Activated T-cell treated with anti-CD3 and anti-CD28 coated beads, Interleukin-2, amount 50 U/mL, for 24 hours (primary cell): Measurements from ENCODE around the gene C1QTNF12.

Experiments used
- DNase-seq: peaks from one replicate; pipeline ENCODE4 v3.0.0-alpha.2; 2020
- H3K27ac Mint-ChIP-seq: 2 replicates; pipeline ENCODE4 v1.8.0; 2020; ENCODE audit warnings: mild to moderate bottlenecking, mixed read lengths
- H3K27me3 Mint-ChIP-seq: 2 replicates; pipeline ENCODE4 v1.8.0; 2020; ENCODE audit warnings: mixed read lengths
- H3K36me3 Mint-ChIP-seq: 2 replicates; pipeline ENCODE4 v1.8.0; 2020; ENCODE audit warnings: low read depth, mixed read lengths
- H3K4me1 Mint-ChIP-seq: 2 replicates; pipeline ENCODE4 v1.8.0; 2020; ENCODE audit warnings: low read depth, mixed read lengths
- H3K4me3 Mint-ChIP-seq: 2 replicates; pipeline ENCODE4 v1.8.0; 2020; ENCODE audit warnings: mild to moderate bottlenecking, moderate library complexity, mixed read lengths
- H3K9me3 Mint-ChIP-seq: 2 replicates; pipeline ENCODE4 v1.8.0; 2020; ENCODE audit warnings: mixed read lengths

C1QTNF12 gene

DNA sequence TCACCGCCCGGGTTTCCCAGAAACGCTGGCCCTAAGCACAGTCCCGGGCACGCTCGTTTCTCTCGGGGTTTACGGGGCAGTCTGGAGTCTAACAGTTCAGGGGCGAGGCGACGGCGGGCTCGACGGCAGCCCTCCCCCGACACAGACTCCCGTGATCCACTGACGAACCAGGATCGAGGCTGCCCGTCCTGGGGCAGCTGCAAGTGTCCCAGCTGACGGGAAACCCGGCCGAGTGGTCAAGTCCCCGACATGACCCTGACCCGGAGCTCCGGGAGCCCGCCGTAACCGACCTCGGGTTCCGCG, 26.6 kb upstream of the C1QTNF12 start:
- H3K9me3 Mint-ChIP-seq = no peaks in the 10 kb centered on the region
- no peaks in the 10 kb centered on the region for H3K27me3 Mint-ChIP-seq
- H3K27ac Mint-ChIP-seq = peak overlapping the region; percentile 94
- peaks cover 41% of the 10 kb centered on the region for H3K4me1 Mint-ChIP-seq
- H3K36me3 Mint-ChIP-seq = peaks cover 44% of the 10 kb centered on the region
- no peak for DNase-seq
- peak overlapping the region; percentile 91 for H3K4me3 Mint-ChIP-seq

DNA sequence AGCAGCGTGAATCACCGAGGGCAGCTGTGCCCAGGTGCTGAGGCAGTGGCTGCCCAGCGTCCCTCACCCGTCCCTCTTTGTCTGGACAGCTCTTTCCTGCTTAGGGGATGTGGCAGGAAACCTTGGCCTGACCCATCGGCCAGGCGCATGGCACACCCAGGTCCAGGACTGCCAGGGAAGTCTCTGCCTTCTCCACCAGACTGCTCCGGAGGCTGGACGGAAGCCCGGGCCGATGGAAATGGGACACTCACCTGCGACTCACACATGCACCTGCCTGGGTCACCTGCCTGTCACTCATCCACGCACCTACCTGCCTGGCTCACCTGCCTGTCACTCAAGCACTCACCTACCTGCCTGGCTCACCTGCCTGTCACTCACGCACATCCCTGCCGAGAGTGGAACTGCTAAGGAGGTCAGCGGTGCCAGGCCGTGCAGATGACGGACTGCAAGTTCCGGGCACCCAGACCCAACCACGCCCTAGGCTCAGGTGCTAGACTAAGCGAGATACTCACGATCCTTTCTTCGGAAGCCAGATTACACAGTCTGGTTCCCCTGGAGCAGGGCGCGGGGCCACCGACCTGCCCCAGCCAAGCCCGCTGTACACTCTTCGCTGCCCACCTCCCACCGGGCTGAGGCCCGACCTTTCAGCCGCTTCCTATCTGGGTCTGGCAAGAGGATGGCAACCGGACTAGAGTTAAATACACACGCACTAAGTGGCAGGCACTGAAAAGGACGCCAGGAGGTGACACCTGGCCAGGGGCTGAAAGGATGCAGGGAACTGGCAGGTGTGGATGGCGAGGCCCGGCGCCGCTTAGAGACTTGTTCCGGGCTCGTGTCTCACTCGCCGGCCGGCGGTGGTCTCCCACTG, 26.1 kb upstream of the C1QTNF12 start:
- Mint-ChIP-seq H3K36me3 (peaks cover 48% of the 10 kb centered on the region), H3K4me1 (peaks cover 41% of the 10 kb centered on the region), H3K4me3 (peak overlapping the region; percentile 91), H3K27ac (peak overlapping the region; percentile 94), H3K9me3 (no peaks in the 10 kb centered on the region), H3K27me3 (no peaks in the 10 kb centered on the region)
- no peak for DNase-seq

GRCh38 chr1:1270813-1271212, 24.3 kb upstream of the C1QTNF12 start:
- Mint-ChIP-seq H3K4me3 (peak overlapping the region; percentile 91), H3K27ac (peak overlapping the region; percentile 86), H3K36me3 (peaks cover 61% of the 10 kb centered on the region), H3K9me3 (no peaks in the 10 kb centered on the region), H3K4me1 (peaks cover 45% of the 10 kb centered on the region), H3K27me3 (no peaks in the 10 kb centered on the region)
- no peak for DNase-seq

- no peaks in the 10 kb centered on the region for H3K27me3 Mint-ChIP-seq
- H3K9me3 Mint-ChIP-seq = no peaks in the 10 kb centered on the region
- H3K4me1 Mint-ChIP-seq = peaks cover 39% of the 10 kb centered on the region
- no peak for DNase-seq
- H3K27ac Mint-ChIP-seq = peak overlapping the region; percentile 50
- no peak overlapping the region for H3K4me3 Mint-ChIP-seq
- H3K36me3 Mint-ChIP-seq = peaks cover 86% of the 10 kb centered on the region
Measured at GRCh38 chr1:1268284-1268682, 21.8 kb upstream of the C1QTNF12 start.

GRCh38 chr1:1267488-1268283, 21.2 kb upstream of the C1QTNF12 start:
- Mint-ChIP-seq H3K4me1 (peaks cover 40% of the 10 kb centered on the region), H3K27ac (peak overlapping the region; percentile 67), H3K9me3 (no peaks in the 10 kb centered on the region), H3K36me3 (peaks cover 86% of the 10 kb centered on the region), H3K4me3 (no peak overlapping the region), H3K27me3 (no peaks in the 10 kb centered on the region)
- no peak for DNase-seq

- Mint-ChIP-seq H3K4me3 (no peak overlapping the region), H3K27me3 (no peaks in the 10 kb centered on the region), H3K9me3 (no peaks in the 10 kb centered on the region), H3K36me3 (peaks cover 88% of the 10 kb centered on the region), H3K27ac (peak overlapping the region; percentile 26), H3K4me1 (peaks cover 26% of the 10 kb centered on the region)
- no peak for DNase-seq
Measured at GRCh38 chr1:1264868-1265272, 18.3 kb upstream of the C1QTNF12 start.

DNA sequence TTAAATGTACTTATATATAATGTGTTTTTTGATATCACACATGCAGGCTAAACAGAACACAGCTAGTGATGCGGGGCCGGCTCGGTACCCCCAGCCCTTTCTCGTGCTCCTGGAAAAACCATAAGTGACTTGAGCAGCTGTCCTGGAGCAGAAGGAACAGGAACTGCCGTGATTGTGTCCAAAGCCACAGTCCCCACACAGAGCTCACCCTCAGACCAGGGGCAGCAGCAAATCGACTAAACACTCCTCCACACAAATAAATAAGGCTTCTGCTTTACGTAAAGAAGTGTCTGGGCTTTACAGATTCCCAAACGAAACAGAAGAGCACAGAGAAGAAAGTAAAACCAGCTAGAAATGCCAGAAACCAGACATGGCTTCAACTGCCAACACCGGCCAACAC, 17.5 kb upstream of the C1QTNF12 start:
- Mint-ChIP-seq H3K9me3 (no peaks in the 10 kb centered on the region), H3K36me3 (peaks cover 92% of the 10 kb centered on the region), H3K4me3 (no peak overlapping the region), H3K4me1 (peaks cover 27% of the 10 kb centered on the region), H3K27me3 (no peaks in the 10 kb centered on the region), H3K27ac (no peak overlapping the region)
- no peak for DNase-seq

DNA sequence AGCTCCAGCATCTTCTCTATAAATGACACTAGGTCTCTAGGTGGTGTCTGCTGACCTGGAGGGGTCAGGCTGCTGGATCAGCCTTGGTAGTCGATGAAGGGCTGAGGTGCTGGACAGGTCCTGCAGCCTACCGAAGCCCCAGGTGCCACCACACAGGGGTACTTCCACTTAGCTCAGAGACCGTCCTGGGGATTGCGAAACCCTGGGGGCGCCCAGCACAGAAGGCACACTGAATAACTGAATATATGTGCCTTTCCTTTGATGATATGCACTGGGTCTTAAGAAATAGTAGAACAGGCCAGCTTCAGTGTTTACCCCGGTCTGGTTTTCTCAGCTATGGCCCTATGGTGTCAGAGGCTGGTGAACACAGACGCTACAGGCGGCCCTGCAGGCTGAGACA, 16.2 kb upstream of the C1QTNF12 start:
- H3K36me3 Mint-ChIP-seq = peaks cover 90% of the 10 kb centered on the region
- no peak overlapping the region for H3K4me3 Mint-ChIP-seq
- no peaks in the 10 kb centered on the region for H3K27me3 Mint-ChIP-seq
- no peak for DNase-seq
- peaks cover 27% of the 10 kb centered on the region for H3K4me1 Mint-ChIP-seq
- no peaks in the 10 kb centered on the region for H3K9me3 Mint-ChIP-seq
- no peak overlapping the region for H3K27ac Mint-ChIP-seq

GRCh38 chr1:1262071-1262470, 15.5 kb upstream of the C1QTNF12 start:
- H3K9me3 Mint-ChIP-seq = no peaks in the 10 kb centered on the region
- H3K27ac Mint-ChIP-seq = no peak overlapping the region
- DNase-seq = no peak
- peaks cover 91% of the 10 kb centered on the region for H3K36me3 Mint-ChIP-seq
- H3K27me3 Mint-ChIP-seq = no peaks in the 10 kb centered on the region
- H3K4me3 Mint-ChIP-seq = no peak overlapping the region
- H3K4me1 Mint-ChIP-seq = peaks cover 25% of the 10 kb centered on the region

DNA sequence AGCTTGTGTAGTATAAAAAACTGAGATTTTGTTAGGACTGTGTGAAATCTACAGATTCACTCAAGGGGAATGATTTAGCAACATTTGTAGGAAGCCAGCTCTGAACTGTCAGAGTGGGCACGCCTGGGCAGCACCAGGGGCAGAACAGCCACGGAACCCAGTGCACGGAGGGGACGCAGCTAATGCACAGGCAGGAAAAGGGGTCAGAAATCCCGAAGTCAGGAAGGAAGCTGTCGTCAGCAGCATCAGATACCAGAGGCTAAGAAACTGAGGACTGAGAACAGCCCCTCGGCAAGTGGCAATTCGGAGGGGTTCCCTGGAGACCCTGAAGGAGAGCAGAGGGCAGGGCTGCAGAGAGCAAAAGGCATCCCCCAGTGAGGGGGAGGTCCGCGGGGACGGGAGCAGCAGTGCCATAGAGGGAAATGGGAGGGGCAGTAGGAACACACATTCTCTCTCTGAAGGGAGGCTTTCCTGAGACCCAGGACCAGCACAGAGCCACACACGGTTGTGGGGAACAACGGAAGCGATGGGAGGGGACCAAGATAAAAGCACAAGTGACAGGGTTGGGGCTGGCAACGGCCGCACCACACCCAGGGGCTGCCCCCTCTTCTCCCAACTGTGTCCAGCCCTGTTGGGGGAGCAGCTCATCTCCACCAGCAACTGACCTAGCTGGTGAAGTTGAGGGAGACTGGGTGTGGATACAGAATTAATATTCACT, 14.5 kb upstream of the C1QTNF12 start:
- H3K4me3 Mint-ChIP-seq = no peak overlapping the region
- H3K27me3 Mint-ChIP-seq = no peaks in the 10 kb centered on the region
- H3K27ac Mint-ChIP-seq = peak overlapping the region; percentile 77
- peaks cover 24% of the 10 kb centered on the region for H3K4me1 Mint-ChIP-seq
- peaks cover 94% of the 10 kb centered on the region for H3K36me3 Mint-ChIP-seq
- no peak for DNase-seq
- H3K9me3 Mint-ChIP-seq = no peaks in the 10 kb centered on the region

GRCh38 chr1:1259951-1260600, 13.6 kb upstream of the C1QTNF12 start:
- peaks cover 94% of the 10 kb centered on the region for H3K36me3 Mint-ChIP-seq

DNA sequence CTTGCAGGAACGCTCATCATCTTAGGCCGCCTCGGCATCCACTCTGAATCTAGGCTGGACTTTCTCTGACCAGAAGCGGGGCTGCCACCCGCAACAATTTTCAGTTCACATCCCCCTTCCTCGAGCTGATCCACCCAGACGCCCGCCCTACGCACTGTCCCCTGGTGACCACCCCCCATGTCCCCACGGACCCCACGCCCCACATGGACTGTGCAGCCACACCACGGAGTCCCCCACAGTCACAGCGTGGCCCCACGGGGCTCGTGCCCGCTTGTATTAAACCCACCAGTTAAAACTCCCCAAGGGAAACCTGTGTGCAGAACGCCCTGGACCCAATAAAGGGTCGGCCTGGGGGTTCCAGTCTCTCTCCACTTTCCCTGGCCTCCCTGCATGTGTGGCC, 13.0 kb upstream of the C1QTNF12 start:
- Mint-ChIP-seq H3K4me1 (peaks cover 21% of the 10 kb centered on the region), H3K9me3 (no peaks in the 10 kb centered on the region), H3K4me3 (no peak overlapping the region), H3K27me3 (no peaks in the 10 kb centered on the region), H3K36me3 (peaks cover 94% of the 10 kb centered on the region), H3K27ac (no peak overlapping the region)
- DNase-seq = no peak

More at GRCh38 chr1:1259951-1260600, 13.6 kb upstream of the C1QTNF12 start:
- no peak for DNase-seq
- peak overlapping the region; percentile 77 for H3K27ac Mint-ChIP-seq
- H3K27me3 Mint-ChIP-seq = no peaks in the 10 kb centered on the region
- no peak overlapping the region for H3K4me3 Mint-ChIP-seq
- peaks cover 21% of the 10 kb centered on the region for H3K4me1 Mint-ChIP-seq
- H3K9me3 Mint-ChIP-seq = no peaks in the 10 kb centered on the region

- H3K27me3 Mint-ChIP-seq = no peaks in the 10 kb centered on the region
- DNase-seq = no peak
- no peak overlapping the region for H3K27ac Mint-ChIP-seq
- no peak overlapping the region for H3K4me3 Mint-ChIP-seq
- H3K9me3 Mint-ChIP-seq = no peaks in the 10 kb centered on the region
- H3K36me3 Mint-ChIP-seq = peaks cover 91% of the 10 kb centered on the region
- H3K4me1 Mint-ChIP-seq = peaks cover 21% of the 10 kb centered on the region
Measured at GRCh38 chr1:1259119-1259488, 12.6 kb upstream of the C1QTNF12 start.
